Brain microvascular endothelial cell (primary cell): ENCODE data around the gene AFF4.

Source experiments
- DNase-seq: peaks from one replicate; pipeline ENCODE4 v3.0.0-alpha.2; 2020
- H3K27ac ChIP-seq: fragments of 250-450 bp; sonication (Bioruptor Pico); 2 replicates; pipeline ENCODE4 v1.5.1; 2020; ENCODE audit warnings: mild to moderate bottlenecking, moderate library complexity
- H3K27me3 ChIP-seq: fragments of 250-450 bp; sonication (Bioruptor Pico); replicated peaks from 2 replicates; pipeline ENCODE4 v1.5.1; 2020; ENCODE audit warnings: mild to moderate bottlenecking
- H3K36me3 ChIP-seq: fragments of 250-450 bp; sonication (Bioruptor Pico); replicated peaks from 2 replicates; pipeline ENCODE4 v1.5.1; 2020; ENCODE audit warnings: mild to moderate bottlenecking
- H3K4me3 ChIP-seq: 2 replicates; pipeline ENCODE4 v1.5.1; 2011; ENCODE audit warnings: low read depth, mild to moderate bottlenecking, control low read depth, low read length, moderate library complexity
- in situ Hi-C: cut with HindIII; loops from 2 replicates; pipeline ENCODE4 v1.10.0; 2017; ENCODE audit warnings: low sequenced_read_pairs, low pct_ligation_motif_present
- TF ChIP-seq, protein P1 (sequence below): IDR thresholded peaks from 2 replicates; pipeline ENCODE4 v1.5.1; 2011; ENCODE audit warnings: low read depth, mild to moderate bottlenecking, moderate library complexity, low read length, control low read depth, inconsistent platforms; ENCODE audit errors: missing control alignments

AFF4 gene

DNA sequence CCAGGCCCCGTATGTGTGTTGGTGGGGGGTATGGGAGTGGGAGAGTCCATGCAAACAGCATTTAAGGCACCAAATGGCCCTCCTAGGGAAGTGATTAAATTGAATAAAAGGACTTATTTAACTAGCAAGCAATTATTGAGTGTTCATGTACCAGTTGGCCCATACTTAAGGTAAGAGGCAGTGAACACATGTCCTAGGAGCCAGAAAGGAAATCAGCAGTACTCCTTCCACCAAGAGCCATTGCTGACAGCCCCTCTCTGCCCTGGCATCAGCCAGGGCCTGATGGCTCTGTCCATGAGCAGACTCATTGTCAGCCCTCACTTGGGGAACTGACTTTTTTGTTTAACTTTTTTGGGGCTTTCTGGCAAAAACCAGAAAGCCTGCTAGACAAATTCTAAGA lies 122.5 kb downstream of the AFF4 start:
- Histone ChIP-seq H3K27me3 (no peaks in the 10 kb centered on the region), H3K4me3 (no peak overlapping the region), H3K27ac (no peak overlapping the region), H3K36me3 (no peaks in the 10 kb centered on the region)
- in situ Hi-C loops = no loop called here
- DNase-seq = no peak
- TF ChIP-seq, protein P1, sequence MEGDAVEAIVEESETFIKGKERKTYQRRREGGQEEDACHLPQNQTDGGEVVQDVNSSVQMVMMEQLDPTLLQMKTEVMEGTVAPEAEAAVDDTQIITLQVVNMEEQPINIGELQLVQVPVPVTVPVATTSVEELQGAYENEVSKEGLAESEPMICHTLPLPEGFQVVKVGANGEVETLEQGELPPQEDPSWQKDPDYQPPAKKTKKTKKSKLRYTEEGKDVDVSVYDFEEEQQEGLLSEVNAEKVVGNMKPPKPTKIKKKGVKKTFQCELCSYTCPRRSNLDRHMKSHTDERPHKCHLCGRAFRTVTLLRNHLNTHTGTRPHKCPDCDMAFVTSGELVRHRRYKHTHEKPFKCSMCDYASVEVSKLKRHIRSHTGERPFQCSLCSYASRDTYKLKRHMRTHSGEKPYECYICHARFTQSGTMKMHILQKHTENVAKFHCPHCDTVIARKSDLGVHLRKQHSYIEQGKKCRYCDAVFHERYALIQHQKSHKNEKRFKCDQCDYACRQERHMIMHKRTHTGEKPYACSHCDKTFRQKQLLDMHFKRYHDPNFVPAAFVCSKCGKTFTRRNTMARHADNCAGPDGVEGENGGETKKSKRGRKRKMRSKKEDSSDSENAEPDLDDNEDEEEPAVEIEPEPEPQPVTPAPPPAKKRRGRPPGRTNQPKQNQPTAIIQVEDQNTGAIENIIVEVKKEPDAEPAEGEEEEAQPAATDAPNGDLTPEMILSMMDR = no peak

DNA sequence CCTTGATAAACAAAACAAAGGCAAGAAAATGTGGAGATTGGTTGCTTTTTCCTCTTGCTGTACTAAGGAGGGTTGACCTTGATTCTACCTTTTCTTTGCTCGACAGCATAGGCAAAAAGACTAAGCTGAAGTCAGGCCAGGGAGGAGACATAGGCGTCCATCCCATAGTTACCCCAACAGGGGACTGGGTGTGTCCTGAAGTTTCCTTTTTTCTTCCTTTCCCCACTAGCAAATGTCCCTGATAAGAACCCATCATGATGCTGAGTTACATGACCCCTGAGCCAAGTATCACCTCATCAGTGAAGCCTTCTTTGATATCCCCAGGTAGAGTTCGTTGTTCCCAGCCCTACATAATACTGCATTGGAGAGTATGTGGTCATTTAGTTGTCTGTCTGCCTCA lies 123.1 kb downstream of the AFF4 start:
- no peak overlapping the region for H3K4me3 ChIP-seq
- peak overlapping the region; percentile 44 for H3K27ac ChIP-seq
- in situ Hi-C loops = no loop called here
- H3K36me3 ChIP-seq = no peaks in the 10 kb centered on the region
- TF ChIP-seq, protein P1 = no peak
- H3K27me3 ChIP-seq = no peaks in the 10 kb centered on the region
- no peak for DNase-seq

DNA sequence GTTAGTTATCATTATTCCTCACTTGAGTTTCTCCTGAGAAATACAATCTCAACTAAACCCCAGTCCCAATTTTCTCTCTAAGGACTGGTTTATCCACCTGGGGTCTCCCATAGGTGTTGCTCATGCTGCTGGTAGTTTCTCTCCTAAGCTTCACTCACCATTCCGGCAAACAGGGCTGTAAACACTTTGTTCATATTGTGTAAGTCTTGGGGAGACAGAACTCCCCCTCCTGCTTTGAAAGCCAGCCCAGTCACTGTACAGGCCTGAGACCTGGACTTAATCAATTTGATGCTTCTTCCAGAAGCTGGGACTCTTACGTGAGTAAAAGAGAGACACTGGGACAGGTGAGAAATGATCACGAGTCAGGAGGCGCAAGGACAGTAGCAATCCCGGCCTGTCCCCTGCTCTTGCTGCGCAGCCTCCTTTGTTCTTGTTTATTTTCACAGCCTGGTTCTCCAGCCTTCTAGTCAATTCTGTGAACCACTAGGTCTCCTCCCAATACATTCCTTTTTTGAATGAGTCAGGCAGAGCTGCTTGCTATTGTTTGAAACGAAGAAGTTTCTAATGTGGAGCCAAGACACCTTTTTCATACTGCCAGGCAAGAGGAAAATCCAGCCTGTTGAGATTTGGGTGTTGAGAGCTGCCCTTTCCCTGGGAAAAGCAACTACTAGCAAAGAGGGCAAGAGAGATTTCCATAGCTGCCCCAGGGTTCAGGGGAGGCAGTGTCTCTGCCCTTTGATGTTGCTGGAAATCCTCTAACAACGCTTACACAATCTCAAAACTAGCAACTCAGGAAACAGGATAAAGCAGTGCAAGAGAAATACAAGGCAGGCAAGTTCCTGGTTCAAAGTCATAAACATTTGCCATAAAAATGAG lies 123.8 kb downstream of the AFF4 start:
- TF ChIP-seq, protein P1 = no peak
- in situ Hi-C loops = no loop called here

DNA sequence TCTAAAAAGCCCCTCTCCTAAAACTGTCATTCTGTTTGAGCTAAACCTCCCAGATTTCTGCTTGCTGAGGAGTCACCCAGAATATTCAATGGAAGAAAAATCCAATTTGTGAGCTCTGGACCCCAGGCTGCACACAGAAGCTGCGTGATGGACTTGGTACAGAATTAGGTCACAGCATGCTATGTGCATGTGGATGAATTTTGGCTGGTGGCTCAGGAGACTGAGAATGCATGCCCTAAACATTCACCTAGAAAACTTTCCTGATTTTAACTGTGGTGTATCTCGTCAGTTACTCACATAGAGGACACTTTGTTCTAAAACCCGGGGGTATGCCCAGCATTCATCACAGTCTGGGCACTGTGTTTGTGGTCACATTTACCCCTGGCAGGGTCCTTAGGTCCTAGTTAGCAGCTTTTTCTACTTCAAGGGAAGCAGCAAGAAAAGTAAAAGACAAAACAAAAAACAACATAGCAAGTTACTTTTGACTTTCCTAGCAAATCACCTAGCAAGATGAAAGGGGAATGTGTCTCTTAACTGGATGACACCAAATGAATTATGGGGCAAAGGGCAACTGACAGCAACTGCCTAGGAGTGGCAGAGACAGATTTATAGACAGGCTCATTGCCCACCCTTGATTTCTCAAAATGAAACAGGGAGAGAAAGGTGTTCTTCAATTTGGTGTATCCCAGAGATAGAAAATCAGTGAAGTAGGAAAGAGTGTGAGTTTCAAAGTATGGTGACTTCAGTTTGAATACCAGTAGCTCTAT lies 124.7 kb downstream of the AFF4 start:
- in situ Hi-C loops = no loop called here
- TF ChIP-seq, protein P1 = no peak
- H3K4me3 ChIP-seq = no peak overlapping the region

More for the DNA sequence above, 123.8 kb downstream of the AFF4 start:
- Histone ChIP-seq H3K4me3 (no peak overlapping the region), H3K27ac (peak overlapping the region; percentile 44), H3K36me3 (no peaks in the 10 kb centered on the region), H3K27me3 (no peaks in the 10 kb centered on the region)
- DNase-seq = peak; percentile 42

DNA sequence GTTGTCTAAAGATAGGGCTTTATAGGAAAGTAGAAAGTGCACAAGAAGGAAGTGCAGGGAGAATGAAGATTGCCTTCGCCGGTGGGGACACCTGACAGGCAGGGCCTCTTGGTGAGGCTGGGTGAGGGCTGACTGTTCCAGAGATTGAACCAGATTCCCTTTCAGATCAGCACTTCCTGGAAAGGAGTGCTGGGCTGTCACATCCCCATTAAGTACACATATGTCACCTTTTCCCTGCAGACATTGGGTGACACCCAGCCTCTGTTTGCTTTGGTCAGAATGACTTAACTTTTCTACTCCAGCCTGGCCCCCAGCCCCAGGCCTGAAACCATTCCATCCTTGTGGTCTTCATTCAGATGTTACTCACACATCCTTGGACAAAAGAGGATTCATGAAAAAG lies 125.6 kb downstream of the AFF4 start:
- H3K27me3 ChIP-seq = no peaks in the 10 kb centered on the region
- TF ChIP-seq, protein P1 = no peak
- no peak for DNase-seq
- H3K27ac ChIP-seq = no peak overlapping the region
- H3K4me3 ChIP-seq = no peak overlapping the region
- in situ Hi-C loops = no loop called here
- no peaks in the 10 kb centered on the region for H3K36me3 ChIP-seq

More for the DNA sequence above, 124.7 kb downstream of the AFF4 start:
- H3K27ac ChIP-seq = no peak overlapping the region
- H3K27me3 ChIP-seq = no peaks in the 10 kb centered on the region
- DNase-seq = no peak
- no peaks in the 10 kb centered on the region for H3K36me3 ChIP-seq
